AG10803 (cell line): ENCODE measurements around the gene ABCA7.

Source experiments
- DNase-seq: peaks from one replicate; pipeline ENCODE4 v3.0.0; 2010; ENCODE audit warnings: low read depth
- H3K4me3 ChIP-seq: 2 replicates; pipeline ENCODE4 v1.5.1; 2011; ENCODE audit warnings: mild to moderate bottlenecking, low read length, control low read depth
- TF ChIP-seq, protein P1 (sequence below): conservative IDR thresholded peaks from 2 replicates; pipeline ENCODE4 v1.5.1; 2011; ENCODE audit warnings: mild to moderate bottlenecking, low read length, control low read depth, inconsistent platforms

ABCA7 gene

DNA sequence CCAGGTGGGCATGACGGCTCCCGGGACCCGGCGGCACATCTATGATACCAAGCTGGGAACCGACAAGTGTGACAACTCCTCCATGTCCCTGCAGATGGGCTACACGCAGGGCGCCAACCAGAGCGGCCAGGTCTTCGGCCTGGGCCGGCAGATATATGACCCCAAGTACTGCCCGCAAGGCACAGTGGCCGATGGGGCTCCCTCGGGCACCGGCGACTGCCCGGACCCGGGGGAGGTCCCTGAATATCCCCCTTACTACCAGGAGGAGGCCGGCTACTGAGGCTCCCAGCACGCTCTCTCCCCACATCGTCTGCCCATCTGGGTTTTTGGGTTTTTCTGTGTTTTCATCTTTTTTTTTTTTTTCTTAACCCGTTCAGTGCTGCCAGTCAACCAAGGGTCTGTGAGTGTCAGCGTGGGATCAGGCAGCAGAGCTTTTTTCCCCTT, 2.3 kb upstream of the ABCA7 start:
- H3K4me3 ChIP-seq, result no peak overlapping the region
- no peak for DNase-seq
- TF ChIP-seq, protein P1, sequence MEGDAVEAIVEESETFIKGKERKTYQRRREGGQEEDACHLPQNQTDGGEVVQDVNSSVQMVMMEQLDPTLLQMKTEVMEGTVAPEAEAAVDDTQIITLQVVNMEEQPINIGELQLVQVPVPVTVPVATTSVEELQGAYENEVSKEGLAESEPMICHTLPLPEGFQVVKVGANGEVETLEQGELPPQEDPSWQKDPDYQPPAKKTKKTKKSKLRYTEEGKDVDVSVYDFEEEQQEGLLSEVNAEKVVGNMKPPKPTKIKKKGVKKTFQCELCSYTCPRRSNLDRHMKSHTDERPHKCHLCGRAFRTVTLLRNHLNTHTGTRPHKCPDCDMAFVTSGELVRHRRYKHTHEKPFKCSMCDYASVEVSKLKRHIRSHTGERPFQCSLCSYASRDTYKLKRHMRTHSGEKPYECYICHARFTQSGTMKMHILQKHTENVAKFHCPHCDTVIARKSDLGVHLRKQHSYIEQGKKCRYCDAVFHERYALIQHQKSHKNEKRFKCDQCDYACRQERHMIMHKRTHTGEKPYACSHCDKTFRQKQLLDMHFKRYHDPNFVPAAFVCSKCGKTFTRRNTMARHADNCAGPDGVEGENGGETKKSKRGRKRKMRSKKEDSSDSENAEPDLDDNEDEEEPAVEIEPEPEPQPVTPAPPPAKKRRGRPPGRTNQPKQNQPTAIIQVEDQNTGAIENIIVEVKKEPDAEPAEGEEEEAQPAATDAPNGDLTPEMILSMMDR, result no peak

DNA sequence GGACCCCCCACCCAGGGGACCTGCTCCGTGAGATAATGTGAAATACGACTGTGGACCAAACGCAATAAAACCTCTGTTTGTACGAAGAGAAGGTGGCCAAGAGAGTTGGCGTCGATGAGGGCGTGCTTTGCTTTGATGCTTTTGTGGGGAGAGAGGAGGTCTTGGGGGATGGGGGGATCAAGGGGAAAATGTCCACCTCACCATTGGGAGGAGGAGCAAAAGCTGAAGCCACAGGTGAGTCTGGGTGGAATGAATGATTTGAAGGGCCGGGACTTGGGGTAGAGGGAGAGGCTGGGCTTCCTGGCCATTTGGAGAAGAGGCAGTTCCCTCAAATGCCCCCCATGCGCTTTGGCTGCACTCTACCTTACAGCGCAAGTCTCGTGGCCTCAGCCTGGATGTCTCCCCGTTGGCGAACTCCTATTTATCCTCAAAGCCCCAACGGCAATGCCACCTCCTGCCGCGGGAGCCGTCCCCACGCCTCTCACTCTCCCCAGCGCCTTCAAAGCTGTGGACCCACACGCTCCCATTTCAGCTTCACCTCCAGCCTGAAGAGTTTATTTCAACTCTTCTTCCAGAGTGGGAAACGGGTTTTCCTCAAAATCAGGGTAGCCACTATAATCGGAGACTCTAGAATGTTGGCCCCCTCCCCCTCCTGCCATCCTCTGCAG, 795 bp upstream of the ABCA7 start:
- TF ChIP-seq, protein P1, result no peak
- DNase-seq, result peak; percentile 58
- H3K4me3 ChIP-seq, result no peak overlapping the region; the same call in 1 of the 2 replicates

DNA sequence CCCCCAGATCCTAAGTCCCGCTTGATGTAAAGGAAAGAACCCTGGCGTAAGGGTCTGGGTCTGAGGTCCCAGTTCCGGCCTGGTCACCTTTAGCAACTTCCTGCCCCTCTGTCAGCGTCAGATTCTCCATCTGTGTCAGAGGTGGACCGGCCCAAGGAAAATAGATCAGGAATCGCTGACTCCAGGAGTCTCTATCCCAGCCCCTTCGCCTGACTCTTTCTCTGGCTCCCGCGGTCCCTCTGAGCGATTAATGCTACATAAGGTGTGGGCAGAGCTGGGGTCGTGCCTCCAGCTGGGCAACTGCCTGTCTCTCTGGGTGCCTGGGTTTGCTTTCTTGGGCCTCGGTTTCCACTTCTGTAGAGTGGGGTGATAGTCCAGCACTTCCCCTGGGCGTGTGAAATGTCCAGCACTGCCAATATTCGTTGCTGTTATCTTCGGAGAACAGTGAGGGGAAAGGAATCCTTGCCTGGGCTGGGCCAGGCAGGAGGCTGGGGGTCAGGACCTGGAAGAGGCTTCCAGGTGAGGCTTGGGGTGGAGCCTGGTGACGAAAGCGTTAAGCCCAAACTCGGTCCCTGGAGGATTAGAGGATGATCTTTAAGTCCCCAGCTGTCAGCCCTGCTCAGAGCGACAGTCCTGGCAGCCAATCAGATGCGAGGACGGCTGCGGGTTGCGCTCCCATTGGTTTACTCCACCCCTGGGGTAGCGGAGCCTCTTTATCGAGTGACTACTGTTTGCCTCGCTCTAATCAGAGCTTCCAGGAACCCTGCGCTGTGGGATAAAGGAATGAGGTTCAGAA, 767 bp downstream of the ABCA7 start:
- TF ChIP-seq, protein P1, result no peak
- DNase-seq, result peak; percentile 96
- peak overlapping the region; percentile 59 for H3K4me3 ChIP-seq

DNA sequence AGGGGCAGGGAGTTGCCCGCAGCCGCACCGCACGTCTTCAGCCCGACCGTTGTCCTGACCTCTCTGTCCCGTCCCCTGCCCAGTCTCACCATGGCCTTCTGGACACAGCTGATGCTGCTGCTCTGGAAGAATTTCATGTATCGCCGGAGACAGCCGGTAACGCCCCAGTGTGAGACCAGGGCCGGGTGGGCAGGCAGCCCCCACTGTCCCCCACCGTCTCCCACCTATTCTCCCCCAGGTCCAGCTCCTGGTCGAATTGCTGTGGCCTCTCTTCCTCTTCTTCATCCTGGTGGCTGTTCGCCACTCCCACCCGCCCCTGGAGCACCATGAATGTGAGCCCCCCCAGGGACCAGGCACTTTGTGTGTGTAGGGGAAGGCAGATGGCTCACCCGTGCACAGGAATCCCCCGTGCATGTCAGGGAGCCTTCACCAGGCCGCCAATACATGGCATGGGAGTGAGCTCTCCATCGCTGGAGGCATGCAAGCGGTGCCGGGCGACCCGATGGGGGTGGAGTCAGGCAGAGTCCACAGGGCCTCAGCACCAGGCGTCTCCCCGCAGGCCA, 1.4 kb downstream of the ABCA7 start:
- H3K4me3 ChIP-seq, result peak overlapping the region; percentile 59
- TF ChIP-seq, protein P1, result no peak
- DNase-seq, result no peak

DNA sequence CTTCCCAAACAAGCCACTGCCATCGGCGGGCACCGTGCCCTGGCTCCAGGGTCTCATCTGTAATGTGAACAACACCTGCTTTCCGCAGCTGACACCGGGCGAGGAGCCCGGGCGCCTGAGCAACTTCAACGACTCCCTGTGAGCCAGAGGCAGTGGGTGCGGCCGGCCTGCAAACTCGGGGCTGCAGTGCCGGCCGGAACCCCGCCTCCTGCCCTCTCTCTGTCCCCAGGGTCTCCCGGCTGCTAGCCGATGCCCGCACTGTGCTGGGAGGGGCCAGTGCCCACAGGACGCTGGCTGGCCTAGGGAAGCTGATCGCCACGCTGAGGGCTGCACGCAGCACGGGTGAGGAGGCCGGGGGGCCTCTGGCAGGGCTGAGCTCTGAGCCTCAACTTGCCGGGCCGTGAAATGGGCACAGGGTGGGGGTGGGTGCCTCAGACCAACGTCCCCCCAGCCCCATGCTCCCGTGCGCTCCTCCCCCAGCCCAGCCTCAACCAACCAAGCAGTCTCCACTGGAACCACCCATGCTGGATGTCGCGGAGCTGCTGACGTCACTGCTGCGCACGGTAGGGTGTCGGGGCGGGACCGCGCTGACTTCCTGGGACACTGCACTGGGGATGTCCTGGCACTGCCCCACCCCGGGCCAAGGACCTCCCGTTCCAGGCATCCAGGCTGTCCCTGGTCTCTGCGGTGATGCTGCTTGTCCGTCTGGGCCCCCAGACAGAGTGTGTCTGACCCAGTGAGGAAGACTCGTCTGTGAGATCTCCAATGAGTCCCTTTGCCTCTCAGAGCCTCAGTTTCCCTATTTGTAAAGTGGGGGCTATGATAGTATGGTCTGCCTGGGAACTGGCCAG, 2.2 kb downstream of the ABCA7 start:
- TF ChIP-seq, protein P1, result no peak
- no peak for DNase-seq
- no peak overlapping the region for H3K4me3 ChIP-seq

DNA sequence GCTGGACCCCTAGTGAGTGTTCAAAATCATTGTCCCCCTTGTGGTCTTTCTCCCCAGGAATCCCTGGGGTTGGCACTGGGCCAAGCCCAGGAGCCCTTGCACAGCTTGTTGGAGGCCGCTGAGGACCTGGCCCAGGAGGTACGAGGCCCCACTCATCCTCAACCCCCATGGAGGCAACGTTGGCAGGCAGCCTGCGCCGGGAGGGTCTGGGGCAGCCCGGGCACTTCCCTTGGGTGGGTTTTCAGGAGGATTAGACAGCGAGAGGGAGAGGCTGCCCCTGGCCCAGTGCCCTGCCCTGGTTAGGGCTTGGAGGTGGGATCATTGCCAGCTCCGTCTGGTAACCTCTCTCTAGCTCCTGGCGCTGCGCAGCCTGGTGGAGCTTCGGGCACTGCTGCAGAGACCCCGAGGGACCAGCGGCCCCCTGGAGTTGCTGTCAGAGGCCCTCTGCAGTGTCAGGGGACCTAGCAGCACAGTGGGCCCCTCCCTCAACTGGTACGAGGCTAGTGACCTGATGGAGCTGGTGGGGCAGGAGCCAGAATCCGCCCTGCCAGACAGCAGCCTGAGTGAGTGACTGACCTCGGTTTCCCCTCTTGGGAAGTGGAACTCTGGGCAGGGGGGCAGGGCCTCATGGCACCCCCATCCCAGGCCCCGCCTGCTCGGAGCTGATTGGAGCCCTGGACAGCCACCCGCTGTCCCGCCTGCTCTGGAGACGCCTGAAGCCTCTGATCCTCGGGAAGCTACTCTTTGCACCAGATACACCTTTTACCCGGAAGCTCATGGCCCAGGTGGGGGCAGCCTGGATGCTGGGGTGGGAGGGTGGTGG, 3.0 kb downstream of the ABCA7 start:
- no peak overlapping the region for H3K4me3 ChIP-seq
- TF ChIP-seq, protein P1, result no peak

More for the DNA sequence above, 3.0 kb downstream of the ABCA7 start:
- DNase-seq, result no peak
